Fibroblast of villous mesenchyme (primary cell): ENCODE results near the gene CAMK1G. TPM values are rescaled to one million over a fixed set of nuclear protein-coding genes. Genes with fewer than 3 reads are reported as not detected.

Experiments used
- DNase-seq: peaks from one replicate; pipeline ENCODE4 v3.0.0-alpha.2; 2010; ENCODE audit warnings: low read depth
- H3K4me3 ChIP-seq: 2 replicates; pipeline ENCODE4 v1.5.1; 2011; ENCODE audit warnings: low read depth, mild to moderate bottlenecking, low read length
- total RNA-seq: library from RNA; depleted of rRNA; stranded (reverse); fragments of >200 nt; gene quantifications from 2 replicates; pipeline ENCODE4 v1.2.3, GENCODE V29; 2012
- TF ChIP-seq, protein P1 (sequence below): IDR thresholded peaks from 2 replicates; pipeline ENCODE4 v1.5.1; 2012; ENCODE audit warnings: low read depth, mild to moderate bottlenecking, low read length; ENCODE audit not compliant: insufficient read depth

CAMK1G gene
- total RNA-seq, 1 donor, result 9.1 TPM

GRCh38 chr1:209576392-209577197 lies 6.9 kb upstream of the CAMK1G start:
- no peak overlapping the region for H3K4me3 ChIP-seq
- peak; percentile 68 for DNase-seq
- TF ChIP-seq, protein P1, sequence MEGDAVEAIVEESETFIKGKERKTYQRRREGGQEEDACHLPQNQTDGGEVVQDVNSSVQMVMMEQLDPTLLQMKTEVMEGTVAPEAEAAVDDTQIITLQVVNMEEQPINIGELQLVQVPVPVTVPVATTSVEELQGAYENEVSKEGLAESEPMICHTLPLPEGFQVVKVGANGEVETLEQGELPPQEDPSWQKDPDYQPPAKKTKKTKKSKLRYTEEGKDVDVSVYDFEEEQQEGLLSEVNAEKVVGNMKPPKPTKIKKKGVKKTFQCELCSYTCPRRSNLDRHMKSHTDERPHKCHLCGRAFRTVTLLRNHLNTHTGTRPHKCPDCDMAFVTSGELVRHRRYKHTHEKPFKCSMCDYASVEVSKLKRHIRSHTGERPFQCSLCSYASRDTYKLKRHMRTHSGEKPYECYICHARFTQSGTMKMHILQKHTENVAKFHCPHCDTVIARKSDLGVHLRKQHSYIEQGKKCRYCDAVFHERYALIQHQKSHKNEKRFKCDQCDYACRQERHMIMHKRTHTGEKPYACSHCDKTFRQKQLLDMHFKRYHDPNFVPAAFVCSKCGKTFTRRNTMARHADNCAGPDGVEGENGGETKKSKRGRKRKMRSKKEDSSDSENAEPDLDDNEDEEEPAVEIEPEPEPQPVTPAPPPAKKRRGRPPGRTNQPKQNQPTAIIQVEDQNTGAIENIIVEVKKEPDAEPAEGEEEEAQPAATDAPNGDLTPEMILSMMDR, result peak; percentile 98

GRCh38 chr1:209577346-209577745 lies 6.2 kb upstream of the CAMK1G start:
- H3K4me3 ChIP-seq, result no peak overlapping the region
- TF ChIP-seq, protein P1, result no peak
- peak; percentile 26 for DNase-seq

- no peak overlapping the region for H3K4me3 ChIP-seq
- DNase-seq, result no peak
- TF ChIP-seq, protein P1, result no peak
Observed at GRCh38 chr1:209580577-209580976, 2.9 kb upstream of the CAMK1G start.

GRCh38 chr1:209584231-209584672 lies 738 bp downstream of the CAMK1G start:
- peak; percentile 66 for DNase-seq
- peak overlapping the region; percentile 60 for H3K4me3 ChIP-seq
- TF ChIP-seq, protein P1, result no peak

- TF ChIP-seq, protein P1, result no peak
- peak overlapping the region; percentile 28 for H3K4me3 ChIP-seq
- no peak for DNase-seq
Observed at GRCh38 chr1:209585197-209585596, 1.7 kb downstream of the CAMK1G start.

DNA sequence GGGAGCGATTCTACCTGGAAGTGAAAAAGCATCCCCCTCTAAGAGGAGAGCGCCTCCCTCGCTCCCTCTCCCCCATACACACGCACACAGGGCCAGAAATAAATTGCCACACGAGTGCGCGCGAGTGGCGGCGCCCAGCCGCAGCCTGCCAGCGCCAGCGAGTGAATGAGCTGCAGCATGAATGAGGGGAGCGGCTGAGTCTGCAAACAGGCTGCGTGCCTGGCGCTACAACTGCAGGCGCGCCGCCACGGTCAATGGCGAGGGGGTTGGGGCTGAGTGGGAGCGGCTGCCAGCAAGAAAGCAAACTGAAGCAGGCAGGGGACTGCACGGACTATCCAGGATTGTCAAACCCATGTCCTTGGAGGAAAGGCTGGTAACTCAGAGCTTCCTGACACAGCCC lies 2.2 kb downstream of the CAMK1G start:
- TF ChIP-seq, protein P1, result no peak
- DNase-seq, result peak; percentile 48
- H3K4me3 ChIP-seq, result peak overlapping the region; percentile 28
